DLD1 (cell line): Measurements from ENCODE around the gene MAPK1.
"Not testable (repeated sequence)": the region's sequence is repeated elsewhere in the genome, so short reads cannot be mapped to it uniquely, and the experiment has no call there.

Source experiments
- in situ Hi-C: cut with HindIII; loops from 2 replicates; pipeline ENCODE4 v1.10.0; 2017; ENCODE audit warnings: low sequenced_read_pairs

Gene MAPK1

GRCh38 chr22:21796231-21796630 is 71.2 kb downstream of the MAPK1 start:
- in situ Hi-C loops: no loop called here

- in situ Hi-C loops: not testable (repeated sequence)
These were observed 73.7 kb downstream of the MAPK1 start for GRCh38 chr22:21793716-21794115.

DNA sequence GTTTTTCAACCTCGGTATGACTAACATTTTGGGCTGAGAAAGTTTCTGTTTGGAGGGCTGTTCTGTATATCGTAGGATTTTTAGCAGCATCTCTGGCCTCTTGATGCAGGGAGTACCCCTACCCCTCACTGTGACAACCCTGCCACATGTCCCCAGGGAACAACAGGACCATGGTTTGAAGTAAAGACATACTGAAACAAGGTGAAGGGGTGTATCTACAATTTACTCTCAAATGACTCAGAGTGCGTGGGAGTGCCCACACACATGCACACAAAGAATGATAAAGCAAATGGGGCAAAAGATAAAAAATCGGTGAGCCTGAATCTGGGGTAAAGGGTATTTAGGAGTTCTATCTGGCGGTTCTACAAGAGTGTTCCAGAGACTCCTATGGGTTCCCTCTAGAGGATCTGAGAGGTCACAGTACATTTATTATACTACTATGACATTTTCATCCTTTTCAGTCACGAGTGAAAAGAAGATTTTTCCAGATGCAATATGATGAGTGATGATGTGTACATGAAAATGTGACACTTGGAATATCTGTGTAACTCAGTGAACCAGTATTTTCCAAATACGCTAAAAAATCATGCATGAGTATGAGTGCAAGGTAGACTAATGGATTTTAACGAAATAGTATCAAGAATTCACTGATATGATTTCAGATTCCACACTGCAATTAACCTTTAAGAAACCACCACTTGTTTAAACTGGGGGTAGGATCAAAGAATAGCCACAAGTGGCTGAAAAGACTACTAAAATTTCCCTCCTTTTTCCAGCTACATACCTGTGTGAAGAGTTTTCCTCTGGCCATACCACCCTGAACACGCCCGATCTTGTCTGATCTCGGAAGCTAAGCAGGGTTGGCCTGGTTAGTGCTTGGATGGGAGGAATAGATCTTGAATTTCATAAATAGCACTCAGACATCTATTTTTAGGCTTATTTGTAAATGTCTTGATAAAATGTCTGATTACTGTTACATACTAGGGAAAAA is 75.5 kb downstream of the MAPK1 start:
- in situ Hi-C loops: no loop called here

GRCh38 chr22:21790849-21791610 is 76.4 kb downstream of the MAPK1 start:
- in situ Hi-C loops: not testable (repeated sequence)

GRCh38 chr22:21790359-21790758 is 77.1 kb downstream of the MAPK1 start:
- in situ Hi-C loops: no loop called here

- in situ Hi-C loops: not testable (repeated sequence)
These were observed 79.9 kb downstream of the MAPK1 start for GRCh38 chr22:21787565-21787964.

DNA sequence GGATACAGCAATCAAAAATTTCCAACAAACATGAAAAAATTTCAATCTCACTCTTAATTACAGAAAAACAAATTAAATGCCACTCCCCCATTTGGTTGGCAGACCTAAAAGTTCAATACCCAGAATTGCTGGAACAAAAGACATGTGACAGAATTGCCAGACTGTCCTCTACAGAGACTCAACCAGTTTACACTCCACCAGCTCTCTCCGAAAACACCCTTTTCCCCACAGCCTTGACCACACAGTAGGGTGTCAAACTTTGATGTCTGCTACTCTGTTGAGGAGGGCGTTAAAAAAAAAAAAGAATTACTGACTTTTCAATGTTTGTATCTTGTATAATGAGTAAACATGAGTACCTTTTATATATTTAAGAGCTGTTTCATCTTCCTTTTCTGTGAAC is 87.2 kb downstream of the MAPK1 start:
- in situ Hi-C loops: no loop called here

GRCh38 chr22:21779444-21779843 is 88.0 kb downstream of the MAPK1 start:
- in situ Hi-C loops: no loop called here

DNA sequence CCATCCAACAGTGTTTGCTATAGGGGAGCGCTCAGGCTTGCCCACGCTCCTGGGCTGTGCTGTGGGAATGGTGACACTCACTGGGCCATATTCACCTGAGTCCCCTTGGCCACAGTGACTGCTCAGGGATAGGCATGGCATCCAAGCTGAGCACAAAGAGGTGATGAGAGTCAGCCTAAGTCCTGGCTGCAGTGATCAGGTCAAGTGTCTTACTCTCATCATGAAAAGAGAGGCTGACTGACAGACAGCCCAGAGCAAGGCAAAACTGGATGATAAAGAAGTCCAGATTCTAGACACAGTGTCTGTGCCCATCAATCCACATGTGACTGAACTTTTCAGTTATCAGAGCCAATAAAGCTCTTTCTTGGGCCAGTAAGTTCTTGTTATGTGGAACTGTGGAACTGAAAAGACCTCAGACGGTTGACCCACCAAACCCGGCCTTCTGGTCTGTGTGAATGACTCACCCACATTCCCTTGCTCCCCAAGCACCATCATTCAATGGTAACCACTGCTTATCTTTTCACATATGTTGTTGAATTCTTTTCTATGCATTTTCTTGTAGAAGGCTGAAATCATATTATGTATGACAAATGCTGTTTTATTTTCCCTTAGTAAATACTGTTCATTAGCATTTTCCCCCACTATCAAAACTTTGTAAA is 88.6 kb downstream of the MAPK1 start:
- in situ Hi-C loops: no loop called here

DNA sequence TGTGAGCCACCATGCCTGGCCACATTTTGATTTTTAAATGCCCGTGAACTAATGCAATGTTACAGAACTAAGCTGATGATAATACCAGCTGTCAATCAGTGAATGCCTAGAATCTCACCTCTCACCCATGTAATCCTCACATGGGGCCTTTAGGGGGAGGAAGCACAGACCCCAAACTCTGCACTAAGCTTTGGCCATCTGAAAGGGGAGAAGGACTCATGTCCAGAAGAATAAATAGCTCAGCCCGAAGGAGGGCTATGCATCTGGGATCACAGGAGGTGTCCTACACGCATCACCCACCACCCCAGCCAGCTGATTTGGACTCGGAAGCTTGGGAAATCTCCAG is 95.8 kb downstream of the MAPK1 start:
- in situ Hi-C loops: no loop called here

GRCh38 chr22:21768435-21768834 is 99.0 kb downstream of the MAPK1 start:
- in situ Hi-C loops: no loop called here

DNA sequence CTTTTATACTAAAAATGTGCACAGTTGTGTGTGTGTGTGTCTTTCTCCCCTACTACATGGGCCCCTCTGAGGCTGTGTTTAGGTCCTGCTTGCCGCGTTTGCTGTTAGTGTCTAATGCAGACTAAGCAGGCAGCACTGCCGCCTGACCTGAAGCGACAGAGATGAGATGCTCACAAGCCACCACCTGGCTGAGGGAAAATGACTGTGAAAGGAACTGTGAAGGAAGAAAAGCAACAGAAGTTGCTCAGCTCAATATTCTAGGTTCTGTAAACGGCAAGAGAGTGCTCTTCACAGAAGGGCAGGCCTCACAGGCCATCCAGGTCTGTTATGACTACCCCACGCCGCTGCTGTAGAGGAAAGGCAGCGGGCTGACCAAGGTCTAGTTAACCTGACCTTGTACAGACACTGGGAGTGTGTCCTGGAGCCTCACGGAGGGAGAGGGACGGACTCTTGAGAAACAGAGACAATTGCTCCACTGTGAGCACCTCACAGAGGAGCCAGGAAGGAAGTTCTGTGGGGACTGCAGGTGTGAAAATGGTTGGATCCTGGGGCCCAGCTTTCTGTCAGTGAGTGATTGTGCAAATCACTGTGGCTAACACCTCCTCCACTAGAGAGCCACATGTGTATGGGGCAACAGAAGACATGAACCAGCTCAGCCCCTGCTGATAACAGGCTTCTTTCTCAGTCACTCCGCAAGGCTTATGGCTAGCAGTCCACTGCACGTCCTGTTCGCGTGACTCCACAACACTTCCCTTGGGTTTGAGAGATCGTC is 100.6 kb downstream of the MAPK1 start:
- in situ Hi-C loops: no loop called here

DNA sequence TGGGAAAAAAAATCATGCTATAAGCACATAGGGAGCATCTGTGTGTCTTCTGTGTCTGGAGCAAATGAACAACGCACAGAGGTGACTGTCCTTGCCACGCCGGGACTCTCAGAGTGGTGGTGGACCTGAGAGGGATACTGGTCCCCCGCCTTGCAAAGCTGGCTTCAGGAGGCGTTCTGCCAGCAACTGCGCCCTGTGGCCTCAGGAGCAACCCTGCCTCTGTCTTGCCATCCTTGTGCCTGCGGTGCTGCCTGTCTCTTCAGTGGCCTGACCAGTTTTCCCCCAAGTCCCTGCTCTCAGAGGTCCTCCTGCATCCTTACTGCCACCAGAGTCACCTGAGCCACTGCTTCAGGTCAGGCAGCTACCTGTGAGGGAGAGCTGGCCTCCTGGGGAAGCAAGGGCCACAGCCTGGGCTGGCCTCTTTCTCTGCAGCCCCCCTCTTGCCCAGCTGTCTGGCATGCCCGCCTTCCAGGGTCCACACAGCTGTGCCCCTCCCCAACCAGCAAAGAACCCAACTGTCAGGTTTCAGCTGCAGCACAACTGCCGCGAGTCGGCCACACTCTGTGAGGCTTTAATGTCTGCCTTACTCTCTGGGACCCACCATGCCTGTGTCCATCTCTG is 101.4 kb downstream of the MAPK1 start:
- in situ Hi-C loops: no loop called here

DNA sequence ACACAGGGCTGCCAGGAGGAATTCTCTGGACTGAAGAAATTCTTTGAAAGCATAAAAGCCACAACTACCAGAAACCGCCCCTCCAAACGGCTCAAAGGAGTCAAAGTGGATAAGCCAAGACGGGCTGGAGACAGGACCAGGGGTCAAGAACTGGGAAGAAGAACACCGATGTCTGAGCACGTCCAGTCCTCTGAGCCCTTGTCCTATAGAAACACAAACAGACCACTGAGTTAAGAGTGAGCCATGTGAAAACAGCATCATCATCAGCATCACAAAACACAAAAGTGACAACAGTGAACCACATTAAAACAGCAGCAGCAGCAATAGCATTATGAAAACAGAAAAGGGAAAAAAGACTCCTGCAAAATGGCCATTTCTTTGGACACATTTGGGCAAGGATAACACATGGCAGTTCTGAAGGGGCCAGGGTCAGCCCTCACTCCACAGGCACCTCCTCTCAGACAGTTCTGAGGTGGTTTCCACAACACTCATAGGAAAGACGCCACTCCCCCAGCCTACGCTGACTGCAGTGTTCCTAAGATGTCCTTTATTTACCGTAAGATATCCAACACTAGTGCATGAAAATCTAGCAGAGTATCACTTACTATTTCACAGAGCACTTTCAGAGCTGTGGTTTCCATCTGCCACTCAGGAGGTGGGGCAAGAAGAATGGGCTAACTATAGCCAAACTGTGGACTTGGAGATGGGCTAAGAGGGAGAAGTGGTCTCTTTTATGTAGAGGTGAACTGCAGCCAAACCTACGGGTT is 103.2 kb downstream of the MAPK1 start:
- in situ Hi-C loops: no loop called here

DNA sequence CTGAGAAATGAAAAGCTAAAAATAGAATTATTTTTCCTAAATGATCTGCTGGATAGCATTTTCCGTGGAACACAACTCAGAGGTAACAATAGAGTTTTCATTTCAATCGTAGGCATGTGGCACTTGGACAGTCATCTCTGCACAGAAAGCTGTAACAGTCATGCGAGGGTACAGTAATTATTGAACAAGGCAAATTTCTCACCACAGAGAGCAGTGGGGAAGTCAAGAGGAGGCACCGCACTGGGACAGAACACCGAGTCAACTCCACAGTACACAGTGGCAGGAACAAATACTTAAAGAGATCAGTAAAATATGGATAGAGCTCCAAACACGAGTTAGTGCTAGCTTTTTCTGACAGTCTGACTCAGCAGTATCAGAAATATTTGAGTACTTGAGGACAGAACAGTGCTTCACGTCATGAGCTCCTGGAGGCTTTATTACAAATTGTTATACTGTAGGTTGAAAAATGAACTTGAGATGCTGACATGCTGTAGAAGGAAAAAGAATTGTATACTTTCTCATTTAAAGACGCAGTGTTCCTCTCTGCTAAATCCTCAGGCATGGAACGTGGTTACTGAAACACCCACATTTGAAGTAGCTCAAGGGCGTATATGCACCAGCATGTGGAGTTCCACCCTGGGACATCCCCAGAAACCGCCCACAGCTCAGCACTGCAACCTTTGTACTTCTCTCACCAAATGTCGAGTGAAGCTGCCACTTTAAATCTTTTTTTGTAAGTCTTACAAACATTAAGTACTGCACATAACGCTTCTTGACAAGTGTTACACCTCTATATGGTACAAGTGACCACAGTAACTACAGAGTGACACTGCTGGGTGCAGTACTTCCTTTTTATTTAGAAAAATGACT is 104.5 kb downstream of the MAPK1 start:
- in situ Hi-C loops: no loop called here

DNA sequence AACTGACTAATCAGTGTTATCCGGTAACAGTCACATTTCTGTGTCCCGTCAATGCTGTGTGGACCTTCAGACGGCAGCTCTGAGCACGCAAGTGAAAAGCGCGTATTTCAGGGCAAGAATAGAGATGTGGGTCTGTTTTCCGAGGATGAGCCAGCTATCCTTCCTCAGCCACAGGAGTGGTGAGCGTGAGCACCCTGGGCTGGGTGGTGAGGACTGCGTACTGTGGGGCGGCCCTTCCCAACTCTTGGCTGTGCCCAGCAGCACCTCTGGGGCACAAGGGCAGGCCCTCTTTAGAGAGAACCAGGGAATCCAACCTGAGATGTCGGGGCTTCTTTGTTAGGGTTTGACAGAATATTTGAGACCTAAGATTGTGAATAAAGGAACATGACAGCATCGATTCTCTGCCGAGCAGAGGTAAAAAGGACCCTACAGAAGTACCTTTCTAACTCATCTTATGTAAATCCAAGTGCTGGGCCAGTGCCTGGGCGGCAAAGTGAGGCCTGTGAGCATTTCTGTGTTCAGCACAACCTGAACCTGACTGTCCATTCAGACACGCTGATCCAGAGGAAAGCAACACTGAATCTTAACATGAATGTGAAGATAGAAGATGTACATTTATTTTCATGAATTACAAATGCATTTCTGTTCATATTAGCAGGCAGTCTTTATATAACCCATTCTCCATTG is 105.3 kb downstream of the MAPK1 start:
- in situ Hi-C loops: no loop called here

GRCh38 chr22:21761086-21761485 is 106.4 kb downstream of the MAPK1 start:
- in situ Hi-C loops: no loop called here

DNA sequence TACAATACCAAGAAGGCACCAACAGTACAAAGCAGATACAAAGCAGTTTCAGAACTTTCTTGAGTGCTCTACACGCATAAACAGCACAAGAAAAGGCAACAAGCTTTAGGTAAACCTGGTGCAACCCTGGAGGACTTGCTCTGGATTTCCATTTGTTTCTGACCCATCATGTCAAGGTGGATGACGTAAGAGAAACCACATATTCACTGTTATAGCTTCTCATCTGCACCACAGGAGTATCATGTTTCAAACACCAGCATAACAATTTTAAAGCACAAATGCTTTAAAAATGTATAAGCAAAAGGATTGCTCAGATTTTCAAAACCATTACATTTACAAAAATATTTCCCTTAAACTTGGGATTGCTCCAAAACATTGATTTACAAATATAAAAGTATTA is 106.8 kb downstream of the MAPK1 start:
- in situ Hi-C loops: no loop called here
